SH-SY5Y (cell line): Measurements from ENCODE around the gene SRPRB.

Source experiments
- GATA2 ChIP-seq: IDR thresholded peaks from 2 replicates; pipeline ENCODE4 v1.6.1; 2011; ENCODE audit warnings: mild to moderate bottlenecking, low read depth, low read length
- GATA3 ChIP-seq: IDR thresholded peaks from 2 replicates; pipeline ENCODE4 v1.6.1; 2011; ENCODE audit warnings: low read depth, mild to moderate bottlenecking, low read length, moderate library complexity

DNA sequence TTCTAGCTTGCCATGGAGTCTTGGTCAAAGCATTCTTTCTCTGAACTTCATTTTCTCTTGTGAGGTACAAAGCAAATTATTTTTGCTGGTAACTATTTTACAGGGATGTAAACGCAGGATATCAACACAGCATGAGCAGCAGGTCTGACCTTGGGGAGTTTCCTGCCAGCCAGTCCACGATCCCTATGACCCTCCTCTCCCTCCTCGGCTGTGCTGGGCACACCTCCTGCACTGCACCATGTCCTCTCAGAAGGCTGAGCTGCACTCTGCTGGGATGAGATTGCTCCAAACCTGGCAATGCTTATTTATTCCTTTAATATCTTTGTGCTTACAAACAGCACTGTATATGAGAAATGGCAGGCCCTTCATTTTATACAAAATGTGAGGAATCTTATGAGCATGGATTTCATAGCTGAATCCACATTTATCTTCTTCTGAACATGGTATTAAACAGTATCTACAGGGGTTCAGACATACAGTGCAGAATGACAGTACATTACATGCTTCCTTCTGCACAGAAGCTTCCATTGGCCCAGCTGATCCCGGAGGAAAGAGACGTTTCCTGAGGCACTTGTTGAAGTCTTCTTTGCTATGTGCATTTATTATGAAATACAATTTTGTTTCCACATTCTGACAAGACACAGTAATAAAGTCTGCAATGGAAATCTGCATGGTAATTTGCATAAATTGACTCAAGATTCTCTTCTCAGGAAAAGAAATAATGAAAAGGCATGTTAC, 48.8 kb downstream of the SRPRB start:
- TF ChIP-seq GATA3, result no peak
- no peak for TF ChIP-seq GATA2
